H9 (cell line): ENCODE data around the gene FPR1. TPM values are rescaled to one million over a fixed set of nuclear protein-coding genes. Genes with fewer than 3 reads are reported as not detected.

Source experiments
- DNase-seq: peaks from one replicate; pipeline ENCODE4 v3.0.0-alpha.2; 2017
- H2AFZ ChIP-seq: one replicate; pipeline ENCODE4 v1.6.1; 2013; ENCODE audit warnings: mild to moderate bottlenecking, low read length, control low read depth, moderate library complexity
- H2AK5ac ChIP-seq: 2 replicates; pipeline ENCODE4 v1.6.1; 2013; ENCODE audit warnings: low read length, control low read depth, mixed read lengths; ENCODE audit not compliant: insufficient read length
- H2BK120ac ChIP-seq: one replicate; pipeline ENCODE4 v1.6.1; 2013; ENCODE audit warnings: low read depth, mild to moderate bottlenecking, low read length, control low read depth, inconsistent platforms; ENCODE audit not compliant: poor library complexity, severe bottlenecking
- H2BK12ac ChIP-seq: 2 replicates; pipeline ENCODE4 v1.6.1; 2013; ENCODE audit warnings: low read length, control low read depth, mixed read lengths, low read depth; ENCODE audit not compliant: insufficient read length
- H2BK15ac ChIP-seq: 2 replicates; pipeline ENCODE4 v1.6.1; 2013; ENCODE audit warnings: low read depth, low read length, control low read depth
- H2BK20ac ChIP-seq: one replicate; pipeline ENCODE4 v1.6.1; 2013; ENCODE audit warnings: low read depth, mild to moderate bottlenecking, low read length, control low read depth, inconsistent platforms; ENCODE audit not compliant: poor library complexity, severe bottlenecking
- H2BK5ac ChIP-seq: 2 replicates; pipeline ENCODE4 v1.6.1; 2013; ENCODE audit warnings: low read length, control low read depth, mixed read lengths; ENCODE audit not compliant: insufficient read length
- H3K14ac ChIP-seq: 2 replicates; pipeline ENCODE4 v1.6.1; 2013; ENCODE audit warnings: low read length, control low read depth; ENCODE audit not compliant: insufficient read depth
- H3K18ac ChIP-seq: 2 replicates; pipeline ENCODE4 v1.6.1; 2013; ENCODE audit warnings: low read depth, mild to moderate bottlenecking, mixed read lengths, low read length, control low read depth; ENCODE audit not compliant: insufficient read length
- H3K23ac ChIP-seq: 2 replicates; pipeline ENCODE4 v1.6.1; 2013; ENCODE audit warnings: low read length, control low read depth, mixed read lengths, low read depth; ENCODE audit not compliant: insufficient read length
- H3K23me2 ChIP-seq: 2 replicates; pipeline ENCODE4 v1.6.1; 2013; ENCODE audit warnings: low read depth, mild to moderate bottlenecking, mixed read lengths, low read length, control low read depth; ENCODE audit not compliant: insufficient read length, poor library complexity, severe bottlenecking
- H3K27ac ChIP-seq: 2 replicates; pipeline ENCODE4 v1.5.1; 2013; ENCODE audit warnings: low read length, control low read depth, mixed read lengths, low read depth; ENCODE audit not compliant: insufficient read length
- H3K27me3 ChIP-seq: 2 replicates; pipeline ENCODE4 v1.6.1; 2013; ENCODE audit warnings: low read length, control low read depth, inconsistent platforms; ENCODE audit not compliant: insufficient read depth
- H3K4ac ChIP-seq: 2 replicates; pipeline ENCODE4 v1.6.1; 2013; ENCODE audit warnings: low read depth, mild to moderate bottlenecking, control low read depth, inconsistent platforms, low read length, moderate library complexity
- H3K4me1 ChIP-seq: 2 replicates; pipeline ENCODE4 v1.6.1; 2013; ENCODE audit warnings: low read length, control low read depth, inconsistent platforms; ENCODE audit not compliant: insufficient read depth
- H3K4me2 ChIP-seq: 2 replicates; pipeline ENCODE4 v1.6.1; 2013; ENCODE audit warnings: low read length, control low read depth, mixed read lengths; ENCODE audit not compliant: insufficient read length, insufficient read depth
- H3K56ac ChIP-seq: 2 replicates; pipeline ENCODE4 v1.6.1; 2013; ENCODE audit warnings: low read depth, mild to moderate bottlenecking, mixed read lengths, low read length, control low read depth; ENCODE audit not compliant: insufficient read length
- H3K79me1 ChIP-seq: 2 replicates; pipeline ENCODE4 v1.6.1; 2013; ENCODE audit warnings: low read depth, mild to moderate bottlenecking, moderate library complexity, low read length, control low read depth, inconsistent platforms; ENCODE audit not compliant: insufficient read depth, poor library complexity, severe bottlenecking
- H3K79me2 ChIP-seq: 2 replicates; pipeline ENCODE4 v1.6.1; 2013; ENCODE audit warnings: low read length, control low read depth, inconsistent platforms; ENCODE audit not compliant: insufficient read depth
- H3K9ac ChIP-seq: 2 replicates; pipeline ENCODE4 v1.6.1; 2013; ENCODE audit warnings: low read length, control low read depth, mixed read lengths; ENCODE audit not compliant: insufficient read length; ENCODE audit errors: extremely low read depth
- H3K9me3 ChIP-seq: one replicate; pipeline ENCODE4 v1.6.1; 2013; ENCODE audit warnings: low read depth, low read length, inconsistent platforms; ENCODE audit not compliant: control insufficient read depth
- H3T11ph ChIP-seq: one replicate; pipeline ENCODE4 v1.6.1; 2013; ENCODE audit warnings: mild to moderate bottlenecking, low read length, control low read depth, inconsistent platforms
- H4K20me1 ChIP-seq: one replicate; pipeline ENCODE4 v1.6.1; 2013; ENCODE audit not compliant: control insufficient read depth, insufficient read length, insufficient read depth
- H4K5ac ChIP-seq: 2 replicates; pipeline ENCODE4 v1.6.1; 2013; ENCODE audit warnings: low read depth, mild to moderate bottlenecking, mixed read lengths, low read length, control low read depth; ENCODE audit not compliant: insufficient read length
- H4K8ac ChIP-seq: replicated peaks from 2 replicates; pipeline ENCODE4 v1.6.1; 2013; ENCODE audit warnings: low read length, control low read depth, mixed read lengths, low read depth; ENCODE audit not compliant: insufficient read length
- H4K91ac ChIP-seq: 2 replicates; pipeline ENCODE4 v1.6.1; 2013; ENCODE audit warnings: low read depth, mild to moderate bottlenecking, moderate library complexity, mixed read lengths, low read length, control low read depth; ENCODE audit not compliant: insufficient read length
- H3K27ac Mint-ChIP-seq, 3 experiments: 2 replicates in 2 of 3; 3 replicates in 1 of 3; pipeline ENCODE4 v1.8.0; 2020 to 2021; ENCODE audit warnings: mixed read lengths in 3 of 3, mild to moderate bottlenecking in 1 of 3, moderate library complexity in 1 of 3
- H3K27me3 Mint-ChIP-seq: 2 replicates; pipeline ENCODE4 v1.8.0; 2021; ENCODE audit warnings: low read depth, mild to moderate bottlenecking, moderate library complexity, mixed read lengths
- H3K36me3 Mint-ChIP-seq, 3 experiments: 2 replicates in 2 of 3; 3 replicates in 1 of 3; pipeline ENCODE4 v1.8.0; 2020 to 2021; ENCODE audit warnings: low read depth in 3 of 3, mixed read lengths in 3 of 3; ENCODE audit not compliant: insufficient read depth in 1 of 3
- H3K4me1 Mint-ChIP-seq, 2 experiments: 2 replicates each; pipeline ENCODE4 v1.8.0; 2020; ENCODE audit warnings: mixed read lengths in 2 of 2
- H3K4me3 Mint-ChIP-seq, 2 experiments: 2 replicates in 1 of 2; 3 replicates in 1 of 2; pipeline ENCODE4 v1.8.0; 2020 to 2021; ENCODE audit warnings: mild to moderate bottlenecking in 2 of 2, mixed read lengths in 2 of 2, moderate library complexity in 1 of 2
- H3K9me3 Mint-ChIP-seq, 2 experiments: 2 replicates in 1 of 2; 3 replicates in 1 of 2; pipeline ENCODE4 v1.8.0; 2020; ENCODE audit warnings: mild to moderate bottlenecking in 2 of 2, mixed read lengths in 2 of 2, moderate library complexity in 1 of 2
- CTCF ChIP-seq: fragments of 200-600 bp; sonication (generic); conservative IDR thresholded peaks from 3 replicates; pipeline ENCODE4 v1.8.0; 2021; ENCODE audit warnings: antibody characterized with exemption, mild to moderate bottlenecking
- WGBS: extraction: QIAGEN DNeasy Blood & Tissue Kit; methylation state at CpG from one replicate; pipeline ENCODE4 v1.1.7; 2013; ENCODE audit warnings: missing lambda C conversion rate, low lambda C conversion rate, mixed read lengths; ENCODE audit not compliant: insufficient read length; ENCODE audit errors: extremely low coverage; 5-methylcytosine and 5-hydroxymethylcytosine counted together
- total RNA-seq: library from RNA; stranded (reverse); gene quantifications from 2 replicates; pipeline ENCODE4 v1.2.1, GENCODE V29; 2021

The FPR1 gene
- total RNA-seq, 1 experiment from 2014 or later, result not detected

GRCh38 chr19:51798062-51798461 is 46.4 kb upstream of the FPR1 start:
- no peak overlapping the region for H4K5ac ChIP-seq
- H3K27ac ChIP-seq, result no peak overlapping the region
- H2BK12ac ChIP-seq, result no peak overlapping the region
- no peak overlapping the region for H2BK15ac ChIP-seq
- no peak overlapping the region for H2BK20ac ChIP-seq
- no peaks in the 10 kb centered on the region for H3K4me1 ChIP-seq
- no peak overlapping the region for H4K8ac ChIP-seq
- no peak overlapping the region for H2AK5ac ChIP-seq
- no peaks in the 10 kb centered on the region for H3K4me1 Mint-ChIP-seq
- H3K9me3 Mint-ChIP-seq, result peaks cover 79 to 89% of the 10 kb centered on the region in 2 experiments
- H3K9ac ChIP-seq, result no peak overlapping the region
- TF ChIP-seq CTCF, result no peak
- no peak overlapping the region for H3K4me3 Mint-ChIP-seq
- no peak overlapping the region for H3K27ac Mint-ChIP-seq
- H3K27me3 Mint-ChIP-seq, result peaks cover 7% of the 10 kb centered on the region; the same call in 1 of the 2 replicates
- no peak overlapping the region for H3T11ph ChIP-seq
- no peaks in the 10 kb centered on the region for H3K23me2 ChIP-seq
- H3K79me2 ChIP-seq, result no peaks in the 10 kb centered on the region
- H4K20me1 ChIP-seq, result no peaks in the 10 kb centered on the region
- no peak overlapping the region for H3K56ac ChIP-seq
- H3K18ac ChIP-seq, result no peak overlapping the region
- peaks cover 0 to 15% (median 5%) of the 10 kb centered on the region in 3 experiments; a peak in 2 of 7 replicates for H3K36me3 Mint-ChIP-seq
- no CpG with 5 or more reads among the region's 3 CpGs for WGBS
- H3K4ac ChIP-seq, result no peak overlapping the region
- H3K4me2 ChIP-seq, result no peak overlapping the region
- H3K9me3 ChIP-seq, result no peaks in the 10 kb centered on the region
- no peaks in the 10 kb centered on the region for H3K79me1 ChIP-seq
- H4K91ac ChIP-seq, result no peak overlapping the region
- no peak overlapping the region for H2BK120ac ChIP-seq
- no peak overlapping the region for H2BK5ac ChIP-seq
- no peak overlapping the region for H3K14ac ChIP-seq
- no peak for DNase-seq
- H3K23ac ChIP-seq, result no peak overlapping the region
- no peak overlapping the region for H2AFZ ChIP-seq
- no peaks in the 10 kb centered on the region for H3K27me3 ChIP-seq
